Activated naive CD4-positive, alpha-beta T cell treated with anti-CD3 and anti-CD28 coated beads for 36 hours (primary cell): ENCODE data around the gene DLGAP1. TPM values are rescaled to one million over a fixed set of nuclear protein-coding genes. Genes with fewer than 3 reads are reported as not detected.

ENCODE experiments used
- CTCF ChIA-PET: fragments of 350-600 bp; sonication (Branson Sonifier 250); formaldehyde crosslinking; loops from one replicate; lab custom pipeline; 2021; ENCODE audit warnings: antibody characterized with exemption; lab: Charles Lee
- DNase-seq: peaks from one replicate; pipeline ENCODE4 v3.0.0-alpha.2; 2020
- H3K27ac Mint-ChIP-seq: one replicate; pipeline ENCODE4 v1.8.0; 2021; ENCODE audit warnings: mild to moderate bottlenecking, mixed read lengths
- H3K27me3 Mint-ChIP-seq: one replicate; pipeline ENCODE4 v1.8.0; 2021; ENCODE audit warnings: low read depth, mixed read lengths
- H3K36me3 Mint-ChIP-seq: one replicate; pipeline ENCODE4 v1.8.0; 2021; ENCODE audit warnings: low read depth, mixed read lengths
- H3K4me1 Mint-ChIP-seq: one replicate; pipeline ENCODE4 v1.8.0; 2021; ENCODE audit warnings: low read depth, mixed read lengths
- H3K4me3 Mint-ChIP-seq: one replicate; pipeline ENCODE4 v1.8.0; 2021; ENCODE audit warnings: mild to moderate bottlenecking, moderate library complexity, mixed read lengths
- H3K9me3 Mint-ChIP-seq: one replicate; pipeline ENCODE4 v1.8.0; 2021; ENCODE audit warnings: mixed read lengths
- intact Hi-C: fragments of 100-400 bp; cut with micrococcal nuclease; formaldehyde crosslinking; loops from one replicate; pipeline ENCODE4 v1.15.1; 2023
- total RNA-seq, 2 experiments: library from RNA; stranded (reverse); gene quantifications; one replicate each; pipeline ENCODE4 v1.2.3, GENCODE V29; 2021

Gene DLGAP1
- total RNA-seq, 2 experiments from 2014 or later, result not detected

- Mint-ChIP-seq H3K4me1 (peaks cover 29% of the 10 kb centered on the region), H3K27ac (peak overlapping the region; percentile 5), H3K36me3 (peaks cover 7% of the 10 kb centered on the region), H3K9me3 (no peaks in the 10 kb centered on the region), H3K27me3 (no peaks in the 10 kb centered on the region), H3K4me3 (no peak overlapping the region)
- intact Hi-C loops, result no loop called here
- peak; percentile 51 for DNase-seq
- CTCF ChIA-PET, result interaction anchor here (1.0 to 2.9 kb wide), 8 partner anchors 11 to 304 kb away, joined by 3 to 16 read pairs (median 3); no protein-coding TSS in a partner anchor
Measured at GRCh38 chr18:3466872-3467271, 988.2 kb downstream of the DLGAP1 start.

- peaks cover 1% of the 10 kb centered on the region for H3K9me3 Mint-ChIP-seq
- peaks cover 10% of the 10 kb centered on the region for H3K36me3 Mint-ChIP-seq
- no peaks in the 10 kb centered on the region for H3K27me3 Mint-ChIP-seq
- H3K27ac Mint-ChIP-seq, result no peak overlapping the region
- no peak overlapping the region for H3K4me3 Mint-ChIP-seq
- intact Hi-C loops, result no loop called here
- no peak for DNase-seq
- CTCF ChIA-PET, result interaction anchor here (0.6 to 2.9 kb wide), 5 partner anchors 11 to 210 kb away, joined by 3 to 16 read pairs (median 6); no protein-coding TSS in a partner anchor
- H3K4me1 Mint-ChIP-seq, result peaks cover 29% of the 10 kb centered on the region
Measured at GRCh38 chr18:3466045-3466444, 989.1 kb downstream of the DLGAP1 start.

- no peak overlapping the region for H3K4me3 Mint-ChIP-seq
- intact Hi-C loops, result no loop called here
- H3K4me1 Mint-ChIP-seq, result peaks cover 46% of the 10 kb centered on the region
- peaks cover 23% of the 10 kb centered on the region for H3K36me3 Mint-ChIP-seq
- no peak for DNase-seq
- no peak overlapping the region for H3K27ac Mint-ChIP-seq
- CTCF ChIA-PET, result interaction anchor here (0.6 to 1.4 kb wide), 6 partner anchors 9 to 222 kb away, joined by 3 to 4 read pairs (median 3); no protein-coding TSS in a partner anchor
- H3K27me3 Mint-ChIP-seq, result no peaks in the 10 kb centered on the region
- H3K9me3 Mint-ChIP-seq, result peaks cover 6% of the 10 kb centered on the region
Measured at GRCh38 chr18:3463051-3463450, 992.1 kb downstream of the DLGAP1 start.

GRCh38 chr18:3461704-3462103, 993.4 kb downstream of the DLGAP1 start:
- no peaks in the 10 kb centered on the region for H3K27me3 Mint-ChIP-seq
- CTCF ChIA-PET, result interaction anchor here (0.6 to 1.6 kb wide), 4 partner anchors 63 to 571 kb away, joined by 3 to 4 read pairs (median 3); no protein-coding TSS in a partner anchor
- H3K36me3 Mint-ChIP-seq, result peaks cover 35% of the 10 kb centered on the region
- peaks cover 6% of the 10 kb centered on the region for H3K9me3 Mint-ChIP-seq
- H3K4me1 Mint-ChIP-seq, result peaks cover 49% of the 10 kb centered on the region
- H3K27ac Mint-ChIP-seq, result no peak overlapping the region
- no peak for DNase-seq
- intact Hi-C loops, result no loop called here
- no peak overlapping the region for H3K4me3 Mint-ChIP-seq

- H3K4me1 Mint-ChIP-seq, result peaks cover 42% of the 10 kb centered on the region
- no peak overlapping the region for H3K4me3 Mint-ChIP-seq
- DNase-seq, result no peak
- peaks cover 40% of the 10 kb centered on the region for H3K36me3 Mint-ChIP-seq
- CTCF ChIA-PET, result interaction anchor here (0.6 to 4.5 kb wide), 4 partner anchors 80 to 572 kb away, joined by 3 to 23 read pairs (median 5); no protein-coding TSS in a partner anchor
- peaks cover 6% of the 10 kb centered on the region for H3K9me3 Mint-ChIP-seq
- H3K27me3 Mint-ChIP-seq, result no peaks in the 10 kb centered on the region
- no peak overlapping the region for H3K27ac Mint-ChIP-seq
- intact Hi-C loops, result no loop called here
Measured at GRCh38 chr18:3460823-3461398, 994.2 kb downstream of the DLGAP1 start.

- peaks cover 40% of the 10 kb centered on the region for H3K36me3 Mint-ChIP-seq
- intact Hi-C loops, result loop anchor here (1.0 to 10.0 kb wide), 6 partner anchors 8 to 884 kb away; partner anchors contain the start of genes METTL4 and NDC80
- CTCF ChIA-PET, result interaction anchor here (0.7 to 4.5 kb wide), 12 partner anchors 12 to 206 kb away, joined by 3 to 32 read pairs (median 4); no protein-coding TSS in a partner anchor
- peaks cover 6% of the 10 kb centered on the region for H3K9me3 Mint-ChIP-seq
- peak overlapping the region; percentile 89 for H3K27ac Mint-ChIP-seq
- no peaks in the 10 kb centered on the region for H3K27me3 Mint-ChIP-seq
- peak; percentile 64 for DNase-seq
- H3K4me3 Mint-ChIP-seq, result no peak overlapping the region
- peaks cover 57% of the 10 kb centered on the region for H3K4me1 Mint-ChIP-seq
Measured at GRCh38 chr18:3458952-3459853, 995.9 kb downstream of the DLGAP1 start.

- H3K27me3 Mint-ChIP-seq, result no peaks in the 10 kb centered on the region
- no peak overlapping the region for H3K4me3 Mint-ChIP-seq
- peaks cover 40% of the 10 kb centered on the region for H3K36me3 Mint-ChIP-seq
- CTCF ChIA-PET, result interaction anchor here (0.9 to 4.5 kb wide), 7 partner anchors 11 to 207 kb away, joined by 3 to 32 read pairs (median 10); no protein-coding TSS in a partner anchor
- H3K27ac Mint-ChIP-seq, result peak overlapping the region; percentile 89
- H3K9me3 Mint-ChIP-seq, result peaks cover 6% of the 10 kb centered on the region
- no peak for DNase-seq
- H3K4me1 Mint-ChIP-seq, result peaks cover 65% of the 10 kb centered on the region
- intact Hi-C loops, result loop anchor here (10.0 kb wide), 1 partner anchor 884 kb away; the partner anchor contains the start of genes METTL4 and NDC80
Measured at GRCh38 chr18:3458378-3458777, 996.7 kb downstream of the DLGAP1 start.

GRCh38 chr18:3457261-3457724, 997.8 kb downstream of the DLGAP1 start:
- CTCF ChIA-PET, result interaction anchor here (0.7 to 4.5 kb wide), 6 partner anchors 10 to 196 kb away, joined by 3 to 32 read pairs (median 7); partner anchors contain the start of gene MYL12B
- no peak for DNase-seq
- H3K4me1 Mint-ChIP-seq, result peaks cover 64% of the 10 kb centered on the region
- H3K27ac Mint-ChIP-seq, result no peak overlapping the region
- peaks cover 6% of the 10 kb centered on the region for H3K9me3 Mint-ChIP-seq
- H3K4me3 Mint-ChIP-seq, result no peak overlapping the region
- intact Hi-C loops, result loop anchor here (10.0 kb wide), 1 partner anchor 882 kb away; the partner anchor contains the start of genes METTL4 and NDC80
- no peaks in the 10 kb centered on the region for H3K27me3 Mint-ChIP-seq
- H3K36me3 Mint-ChIP-seq, result peaks cover 43% of the 10 kb centered on the region

- no peak for DNase-seq
- Mint-ChIP-seq H3K4me1 (peaks cover 64% of the 10 kb centered on the region), H3K27me3 (no peaks in the 10 kb centered on the region), H3K36me3 (peaks cover 39% of the 10 kb centered on the region), H3K9me3 (peaks cover 6% of the 10 kb centered on the region), H3K4me3 (no peak overlapping the region), H3K27ac (no peak overlapping the region)
- intact Hi-C loops, result loop anchor here (10.0 kb wide), 1 partner anchor 882 kb away; the partner anchor contains the start of genes METTL4 and NDC80
- CTCF ChIA-PET, result interaction anchor here (1.1 to 6.1 kb wide), 4 partner anchors 128 to 195 kb away, joined by 3 to 42 read pairs (median 28); partner anchors contain the start of gene MYL12B
Measured at GRCh38 chr18:3456686-3457069, 998.4 kb downstream of the DLGAP1 start.

GRCh38 chr18:3455907-3456685, 999.0 kb downstream of the DLGAP1 start:
- CTCF ChIA-PET, result interaction anchor here (0.7 to 6.1 kb wide), 10 partner anchors 22 to 410 kb away, joined by 3 to 47 read pairs (median 4); partner anchors contain the start of gene MYL12B
- intact Hi-C loops, result loop anchor here (10.0 kb wide), 1 partner anchor 881 kb away; the partner anchor contains the start of genes METTL4 and NDC80
- peaks cover 41% of the 10 kb centered on the region for H3K36me3 Mint-ChIP-seq

More at GRCh38 chr18:3455907-3456685, 999.0 kb downstream of the DLGAP1 start:
- H3K4me1 Mint-ChIP-seq, result peaks cover 65% of the 10 kb centered on the region
- H3K27ac Mint-ChIP-seq, result no peak overlapping the region
- H3K4me3 Mint-ChIP-seq, result no peak overlapping the region
- H3K9me3 Mint-ChIP-seq, result peaks cover 6% of the 10 kb centered on the region
- DNase-seq, result no peak
- H3K27me3 Mint-ChIP-seq, result no peaks in the 10 kb centered on the region
